ENCODE measurements around the gene TSFM.
A peak's percentile ranks its signal among the peaks of the same experiment; 100 is the strongest.

Gene TSFM

GRCh38 chr12:57782608-57783465 is at the start of gene TSFM:
TSFM (plus strand) TSS chr12:57782787; CDS start chr12:57782802, 15 bp downstream.
- FAIRE-seq (no peak), DNase-seq (ENCODE audit: insufficient read length, low spot score) (peak; percentile 63)
- TF ChIP-seq CTCF (IDR thresholded peaks at IDR 0.05; ENCODE audit: insufficient read depth, missing control alignments), result peak; percentile 95

GRCh38 chr12:57733928-57734327 is 48.7 kb upstream of the TSFM start:
- no peak for DNase-seq (ENCODE audit: insufficient read length, low spot score)
- FAIRE-seq, result no peak

GRCh38 chr12:57734591-57734990 is 48.0 kb upstream of the TSFM start:
- TF ChIP-seq CTCF (IDR thresholded peaks at IDR 0.05; ENCODE audit: insufficient read depth, missing control alignments), result no peak
- DNase-seq (ENCODE audit: insufficient read length, low spot score) (no peak), FAIRE-seq (no peak)

More at GRCh38 chr12:57733928-57734327, 48.7 kb upstream of the TSFM start:
- TF ChIP-seq CTCF (IDR thresholded peaks at IDR 0.05; ENCODE audit: insufficient read depth, missing control alignments), result no peak

GRCh38 chr12:57735198-57735855 is 47.3 kb upstream of the TSFM start:
- no peak for TF ChIP-seq CTCF (IDR thresholded peaks at IDR 0.05; ENCODE audit: insufficient read depth, missing control alignments)
- no peak for FAIRE-seq

GRCh38 chr12:57735952-57736740 is 46.4 kb upstream of the TSFM start:
- FAIRE-seq, result no peak
- peak; percentile 24 for TF ChIP-seq CTCF (IDR thresholded peaks at IDR 0.05; ENCODE audit: insufficient read depth, missing control alignments)
- DNase-seq (ENCODE audit: insufficient read length, low spot score), result no peak

More at GRCh38 chr12:57735198-57735855, 47.3 kb upstream of the TSFM start:
- no peak for DNase-seq (ENCODE audit: insufficient read length, low spot score)

- FAIRE-seq, result no peak
- no peak for TF ChIP-seq CTCF (IDR thresholded peaks at IDR 0.05; ENCODE audit: insufficient read depth, missing control alignments)
- no peak for DNase-seq (ENCODE audit: insufficient read length, low spot score)
Measured at GRCh38 chr12:57736741-57737466, 45.7 kb upstream of the TSFM start.
